ENCODE data around the gene CLDN9.

The CLDN9 gene

GRCh38 chr16:3012828-3013420 lies at the start of gene CLDN9:
Gene CLDN9 (plus strand): TSS chr16:3012923. CDS start chr16:3013363, 440 bp downstream.
- peaks cover 7% of the 10 kb centered on the region for H3K27me3 ChIP-seq
- TF ChIP-seq CTCF (IDR thresholded peaks at IDR 0.05): no peak
- H3K4me3 ChIP-seq (ENCODE audit: low read depth in 1 of 2, low read length in 1 of 2): no peak within 1 kb of the TSS
- peaks cover 43 to 46% of the 10 kb centered on the region in 2 experiments for H3K4me1 ChIP-seq (ENCODE audit: control insufficient read depth in 1 of 2, insufficient read depth in 1 of 2, low read depth in 1 of 2, low read length in 1 of 2)
- no peaks in the 10 kb centered on the region for H3K9me3 ChIP-seq
- H3K27ac ChIP-seq: peak within 1 kb of the TSS; percentile 23
- peaks cover 17% of the 10 kb centered on the region for H3K36me3 ChIP-seq

GRCh38 chr16:2963074-2963722 lies 49.5 kb upstream of the CLDN9 start:
- Histone ChIP-seq H3K36me3 (no peaks in the 10 kb centered on the region), H3K4me1 (ENCODE audit: control insufficient read depth in 1 of 2, insufficient read depth in 1 of 2, low read depth in 1 of 2, low read length in 1 of 2) (peaks cover 59 to 60% of the 10 kb centered on the region in 2 experiments), H3K27ac (no peak overlapping the region), H3K9me3 (no peaks in the 10 kb centered on the region), H3K27me3 (peaks cover 66% of the 10 kb centered on the region), H3K4me3 (ENCODE audit: low read depth in 1 of 2, low read length in 1 of 2) (peak overlapping the region in 1 of 2 experiments; percentile 61)
- no peak for TF ChIP-seq CTCF (IDR thresholded peaks at IDR 0.05)

- H3K4me3 ChIP-seq (ENCODE audit: low read depth in 1 of 2, low read length in 1 of 2): peak within 1 kb of the TSS; percentile 42 to 61
- peaks cover 73% of the 10 kb centered on the region for H3K27me3 ChIP-seq
- no peaks in the 10 kb centered on the region for H3K36me3 ChIP-seq
- no peaks in the 10 kb centered on the region for H3K9me3 ChIP-seq
- peaks cover 66 to 67% of the 10 kb centered on the region in 2 experiments for H3K4me1 ChIP-seq (ENCODE audit: control insufficient read depth in 1 of 2, insufficient read depth in 1 of 2, low read depth in 1 of 2, low read length in 1 of 2)
- peak within 1 kb of the TSS; percentile 56 for H3K27ac ChIP-seq
- no peak for TF ChIP-seq CTCF (IDR thresholded peaks at IDR 0.05)
Measured at GRCh38 chr16:2963723-2964474, 48.8 kb upstream of the CLDN9 start, which contains the start of gene KREMEN2. Gene KREMEN2 (plus strand): TSS chr16:2964275. CDS start chr16:2964521, 246 bp downstream.

GRCh38 chr16:2964475-2965336 lies 48.0 kb upstream of the CLDN9 start:
- Histone ChIP-seq H3K36me3 (no peaks in the 10 kb centered on the region), H3K4me1 (ENCODE audit: control insufficient read depth in 1 of 2, insufficient read depth in 1 of 2, low read depth in 1 of 2, low read length in 1 of 2) (peaks cover 72% of the 10 kb centered on the region in 2 experiments), H3K9me3 (no peaks in the 10 kb centered on the region), H3K27me3 (peaks cover 73% of the 10 kb centered on the region), H3K27ac (peak overlapping the region; percentile 56), H3K4me3 (ENCODE audit: low read depth in 1 of 2, low read length in 1 of 2) (peak overlapping the region; percentile 42 to 61)
- TF ChIP-seq CTCF (IDR thresholded peaks at IDR 0.05): no peak

Measured in neutrophil (primary cell).